ENCODE data around the gene UBE2F.

DNA sequence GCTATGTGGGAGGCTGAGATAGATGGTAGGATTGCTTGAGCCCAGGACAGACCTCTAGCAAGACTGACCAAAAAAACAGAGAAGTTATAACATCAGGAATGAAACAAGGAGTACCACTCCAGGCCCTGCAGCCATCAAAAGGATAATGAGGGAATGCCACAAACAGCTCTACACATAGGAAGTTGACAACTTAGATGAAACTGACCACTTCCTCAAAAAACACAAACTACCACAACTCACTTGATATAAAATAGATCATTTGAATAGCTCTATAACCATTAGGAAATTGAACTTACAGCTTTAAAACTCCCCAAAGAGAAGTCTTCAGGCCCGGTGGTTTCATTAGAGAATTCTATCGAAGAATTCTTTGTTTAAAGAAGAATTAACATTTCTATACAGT is 120.4 kb downstream of the UBE2F start:
- TF ChIP-seq ZNF384 (IDR thresholded peaks at IDR 0.05): no peak
- no peak for TF ChIP-seq FOXM1 (IDR thresholded peaks at IDR 0.05; ENCODE audit: borderline replicate concordance)
- TF ChIP-seq NFRKB (IDR thresholded peaks at IDR 0.05): no peak
- no peak for TF ChIP-seq SUZ12 (IDR thresholded peaks at IDR 0.05)
- TF ChIP-seq HDGF (IDR thresholded peaks at IDR 0.05; ENCODE audit: borderline replicate concordance): no peak
- TF ChIP-seq BHLHE40 (IDR thresholded peaks at IDR 0.05; ENCODE audit: borderline replicate concordance): no peak
- no peak for TF ChIP-seq ELF4 (IDR thresholded peaks at IDR 0.05)
- no peak for TF ChIP-seq LEF1 (IDR thresholded peaks at IDR 0.05; ENCODE audit: borderline replicate concordance)
- TF ChIP-seq SP1 (IDR thresholded peaks at IDR 0.05): no peak
- TF ChIP-seq L3MBTL2 (conservative IDR thresholded peaks at IDR 0.05): no peak
- no peak for TF ChIP-seq TARDBP (IDR thresholded peaks at IDR 0.05)
- no peak for TF ChIP-seq ARNT (IDR thresholded peaks at IDR 0.05)
